SU-DHL-6 (cell line): Measurements from ENCODE around the gene TBC1D8.

Experiments used
- CTCF ChIP-seq: fragments of 200-600 bp; sonication (generic); IDR thresholded peaks from one replicate; pipeline ENCODE4 v1.5.1; 2017; ENCODE audit warnings: antibody characterized with exemption, mild to moderate bottlenecking, low read length, moderate library complexity; ENCODE audit not compliant: insufficient read depth, poor library complexity, severe bottlenecking
- EZH2phosphoT487 ChIP-seq: fragments of 200-600 bp; sonication (generic), shearing (Covaris generic); conservative IDR thresholded peaks from 2 replicates; pipeline ENCODE4 v1.6.1; 2018; ENCODE audit warnings: mild to moderate bottlenecking, antibody characterized with exemption, low read length, moderate library complexity, mixed read lengths

GRCh38 chr2:101001691-101002561 is 149.3 kb downstream of the TBC1D8 start, which contains the start of gene RPL31:
- TF ChIP-seq CTCF (no peak), EZH2phosphoT487 (no peak)
